OCI-LY1 (cell line): ENCODE measurements around the gene NDC80.
"Not testable (repeated sequence)": the region's sequence is repeated elsewhere in the genome, so short reads cannot be mapped to it uniquely, and the experiment has no call there.

Source experiments
- H2AFZ ChIP-seq: fragments of 200-600 bp; sonication (generic), shearing (Covaris generic); 2 replicates; pipeline ENCODE4 v1.6.0; 2014; ENCODE audit warnings: antibody characterized with exemption, mild to moderate bottlenecking, low read length
- H3F3A ChIP-seq: fragments of 200-600 bp; sonication (generic), shearing (Covaris generic); 2 replicates; pipeline ENCODE4 v1.6.0; 2014; ENCODE audit warnings: mild to moderate bottlenecking, antibody characterized with exemption, low read length, moderate library complexity; ENCODE audit not compliant: insufficient read depth
- H3K27ac ChIP-seq: fragments of 200-600 bp; sonication (generic); 2 replicates; pipeline ENCODE4 v1.5.1; 2014; ENCODE audit warnings: low read length, mixed run types, mild to moderate bottlenecking, low read depth; ENCODE audit not compliant: poor library complexity, severe bottlenecking
- H3K27me3 ChIP-seq: fragments of 200-600 bp; sonication (generic); 2 replicates; pipeline ENCODE4 v1.6.0; 2014; ENCODE audit warnings: antibody characterized with exemption, mild to moderate bottlenecking, low read length, moderate library complexity; ENCODE audit not compliant: insufficient read depth
- H3K36me3 ChIP-seq: fragments of 200-600 bp; sonication (generic); 2 replicates; pipeline ENCODE4 v1.6.1; 2014; ENCODE audit warnings: mild to moderate bottlenecking, antibody characterized with exemption, low read length, moderate library complexity, mixed read lengths; ENCODE audit not compliant: insufficient read depth
- H3K4me1 ChIP-seq: fragments of 200-600 bp; sonication (generic); 2 replicates; pipeline ENCODE4 v1.5.1; 2014; ENCODE audit warnings: mild to moderate bottlenecking, low read length, moderate library complexity; ENCODE audit not compliant: insufficient read depth, severe bottlenecking
- H3K4me2 ChIP-seq: fragments of 200-600 bp; sonication (generic), shearing (Covaris generic); 2 replicates; pipeline ENCODE4 v1.6.1; 2014; ENCODE audit warnings: low read length
- H3K4me3 ChIP-seq: fragments of 200-600 bp; sonication (generic); 2 replicates; pipeline ENCODE4 v1.5.1; 2014; ENCODE audit warnings: low read length, low read depth, mild to moderate bottlenecking, mixed read lengths; ENCODE audit not compliant: poor library complexity, severe bottlenecking
- H3K79me2 ChIP-seq: fragments of 200-600 bp; shearing (Covaris generic); 2 replicates; pipeline ENCODE4 v1.6.1; 2016; ENCODE audit warnings: mixed run types, low read length, mixed read lengths; ENCODE audit not compliant: insufficient read depth
- H3K9ac ChIP-seq: fragments of 200-600 bp; sonication (generic), shearing (Covaris generic); 2 replicates; pipeline ENCODE4 v1.6.1; 2014; ENCODE audit warnings: mild to moderate bottlenecking, low read length, mixed read lengths
- H3K9me2 ChIP-seq: fragments of 200-600 bp; sonication (generic), shearing (Covaris generic); 2 replicates; pipeline ENCODE4 v1.6.1; 2014; ENCODE audit warnings: low read depth, mild to moderate bottlenecking, low read length, mixed read lengths
- H3K9me3 ChIP-seq: fragments of 200-600 bp; shearing (Covaris generic); 2 replicates; pipeline ENCODE4 v1.6.1; 2014; ENCODE audit warnings: low read length, mixed read lengths
- H4K20me1 ChIP-seq: fragments of 200-600 bp; sonication (generic), shearing (Covaris generic); 2 replicates; pipeline ENCODE4 v1.6.0; 2016; ENCODE audit warnings: mild to moderate bottlenecking, low read length; ENCODE audit not compliant: insufficient read depth
- EZH2 ChIP-seq: fragments of 200-600 bp; sonication (generic), shearing (Covaris generic); IDR thresholded peaks from 2 replicates; pipeline ENCODE4 v1.8.0; 2017; ENCODE audit warnings: borderline replicate concordance, mixed run types, mild to moderate bottlenecking, antibody characterized with exemption, low read length, moderate library complexity, mixed read lengths
- TF ChIP-seq, protein P1 (sequence below): fragments of 200-600 bp; sonication (generic), shearing (Covaris generic); IDR thresholded peaks from 2 replicates; pipeline ENCODE4 v1.5.1; 2017; ENCODE audit warnings: mild to moderate bottlenecking, antibody characterized with exemption, low read length, moderate library complexity, mixed read lengths

Gene NDC80

DNA sequence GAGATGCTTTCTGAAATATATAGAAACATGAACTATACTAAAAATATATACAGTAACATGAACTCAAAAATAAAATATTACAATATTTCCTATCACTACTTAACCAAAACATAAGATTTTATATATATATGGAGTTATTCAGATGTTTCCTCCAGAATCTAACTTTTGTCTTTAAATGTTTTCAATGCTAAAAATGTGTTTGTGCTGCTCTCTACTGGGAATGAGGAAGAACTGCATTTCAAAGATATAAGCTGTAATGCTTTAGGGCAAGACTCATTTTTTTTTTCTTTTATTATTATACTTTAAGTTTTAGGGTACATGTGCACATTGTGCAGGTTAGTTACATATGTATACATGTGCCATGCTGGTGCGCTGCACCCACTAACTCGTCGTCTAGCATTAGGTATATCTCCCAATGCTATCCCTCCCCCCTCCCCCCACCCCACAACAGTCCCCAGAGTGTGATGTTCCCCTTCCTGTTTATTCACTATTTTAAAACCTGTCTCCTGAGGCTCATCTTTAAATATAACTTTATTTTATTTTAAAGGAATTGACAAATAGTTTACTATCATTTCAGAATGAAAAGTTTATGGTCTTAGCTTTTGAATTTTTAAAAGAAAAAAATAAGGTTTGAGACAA is 29.3 kb upstream of the NDC80 start:
- H3K27ac ChIP-seq, H3K27me3 ChIP-seq, H3K4me2 ChIP-seq, H3K79me2 ChIP-seq, H3K9ac ChIP-seq, H4K20me1 ChIP-seq, H3K9me3 ChIP-seq, H3K9me2 ChIP-seq, H3F3A ChIP-seq, H3K4me3 ChIP-seq, H3K36me3 ChIP-seq, H2AFZ ChIP-seq: not testable (repeated sequence)
- peaks cover 46% of the 10 kb centered on the region for H3K4me1 ChIP-seq
- TF ChIP-seq, protein P1, sequence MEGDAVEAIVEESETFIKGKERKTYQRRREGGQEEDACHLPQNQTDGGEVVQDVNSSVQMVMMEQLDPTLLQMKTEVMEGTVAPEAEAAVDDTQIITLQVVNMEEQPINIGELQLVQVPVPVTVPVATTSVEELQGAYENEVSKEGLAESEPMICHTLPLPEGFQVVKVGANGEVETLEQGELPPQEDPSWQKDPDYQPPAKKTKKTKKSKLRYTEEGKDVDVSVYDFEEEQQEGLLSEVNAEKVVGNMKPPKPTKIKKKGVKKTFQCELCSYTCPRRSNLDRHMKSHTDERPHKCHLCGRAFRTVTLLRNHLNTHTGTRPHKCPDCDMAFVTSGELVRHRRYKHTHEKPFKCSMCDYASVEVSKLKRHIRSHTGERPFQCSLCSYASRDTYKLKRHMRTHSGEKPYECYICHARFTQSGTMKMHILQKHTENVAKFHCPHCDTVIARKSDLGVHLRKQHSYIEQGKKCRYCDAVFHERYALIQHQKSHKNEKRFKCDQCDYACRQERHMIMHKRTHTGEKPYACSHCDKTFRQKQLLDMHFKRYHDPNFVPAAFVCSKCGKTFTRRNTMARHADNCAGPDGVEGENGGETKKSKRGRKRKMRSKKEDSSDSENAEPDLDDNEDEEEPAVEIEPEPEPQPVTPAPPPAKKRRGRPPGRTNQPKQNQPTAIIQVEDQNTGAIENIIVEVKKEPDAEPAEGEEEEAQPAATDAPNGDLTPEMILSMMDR: peak; percentile 31; the same call in 1 of the 2 replicates

- H3K4me1 ChIP-seq: peaks cover 22% of the 10 kb centered on the region
- H3K9me2 ChIP-seq: no peaks in the 10 kb centered on the region
- no peaks in the 10 kb centered on the region for H4K20me1 ChIP-seq
- H3K36me3 ChIP-seq: no peaks in the 10 kb centered on the region
- no peak overlapping the region for H2AFZ ChIP-seq
- no peak overlapping the region for H3K9ac ChIP-seq
- H3K27ac ChIP-seq: no peak overlapping the region
- H3K4me2 ChIP-seq: no peak overlapping the region
- TF ChIP-seq, protein P1: no peak
- no peak for TF ChIP-seq EZH2
- no peak overlapping the region for H3K4me3 ChIP-seq
- H3K27me3 ChIP-seq: no peaks in the 10 kb centered on the region
- H3K9me3 ChIP-seq: no peaks in the 10 kb centered on the region
- H3F3A ChIP-seq: no peaks in the 10 kb centered on the region
- H3K79me2 ChIP-seq: no peaks in the 10 kb centered on the region
These were observed 26.2 kb upstream of the NDC80 start for GRCh38 chr18:2545155-2545554.

GRCh38 chr18:2547477-2548087 is 23.8 kb upstream of the NDC80 start:
- Histone ChIP-seq H3K27me3 (no peaks in the 10 kb centered on the region), H3F3A (no peaks in the 10 kb centered on the region), H3K4me3 (no peak overlapping the region), H3K4me2 (no peak overlapping the region), H3K9me2 (no peaks in the 10 kb centered on the region), H3K4me1 (no peaks in the 10 kb centered on the region), H3K36me3 (no peaks in the 10 kb centered on the region), H3K9ac (no peak overlapping the region), H3K27ac (no peak overlapping the region), H3K9me3 (no peaks in the 10 kb centered on the region), H4K20me1 (no peaks in the 10 kb centered on the region), H2AFZ (no peak overlapping the region), H3K79me2 (no peaks in the 10 kb centered on the region)
- TF ChIP-seq EZH2: no peak
- TF ChIP-seq, protein P1: peak; percentile 46; the same call in 1 of the 2 replicates
